Endometrium (tissue), 2 donors: ENCODE results near the gene ADORA1.

Source experiments
- FAIRE-seq: peaks from 2 replicates; lab custom pipeline; 2012; peaks lifted over from hg19 to GRCh38; lab: Jason Lieb, UNC
- donor health status: control.
- donor health status: control.

ADORA1 gene

DNA sequence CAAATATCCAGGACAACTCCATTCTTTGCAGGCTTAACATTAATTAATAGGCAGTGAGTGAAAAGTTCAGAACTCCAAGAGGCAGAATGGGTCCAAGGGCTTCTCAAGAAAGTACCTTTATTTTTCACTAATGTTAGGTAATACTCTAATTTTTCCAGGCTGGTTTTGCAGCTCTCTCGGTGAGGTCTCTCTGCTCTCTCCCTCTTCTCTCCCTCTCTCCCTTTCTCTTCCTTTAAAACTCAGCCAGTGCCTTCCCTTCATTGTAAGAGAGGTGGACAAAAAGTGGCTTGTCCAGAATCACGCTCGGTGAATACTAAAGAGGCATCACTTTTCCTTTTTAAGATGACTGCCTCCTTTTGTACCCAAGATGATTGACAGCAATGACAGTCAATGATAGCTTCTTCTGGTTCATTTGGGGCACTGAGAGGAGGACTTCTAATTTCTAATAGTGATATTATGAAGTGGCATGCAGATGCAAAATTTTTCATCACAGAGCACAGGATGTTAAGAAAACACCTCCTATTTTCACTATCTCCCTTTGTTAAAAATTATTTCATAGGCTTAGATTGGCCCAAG, 60.3 kb downstream of the ADORA1 start:
- FAIRE-seq: no peak

DNA sequence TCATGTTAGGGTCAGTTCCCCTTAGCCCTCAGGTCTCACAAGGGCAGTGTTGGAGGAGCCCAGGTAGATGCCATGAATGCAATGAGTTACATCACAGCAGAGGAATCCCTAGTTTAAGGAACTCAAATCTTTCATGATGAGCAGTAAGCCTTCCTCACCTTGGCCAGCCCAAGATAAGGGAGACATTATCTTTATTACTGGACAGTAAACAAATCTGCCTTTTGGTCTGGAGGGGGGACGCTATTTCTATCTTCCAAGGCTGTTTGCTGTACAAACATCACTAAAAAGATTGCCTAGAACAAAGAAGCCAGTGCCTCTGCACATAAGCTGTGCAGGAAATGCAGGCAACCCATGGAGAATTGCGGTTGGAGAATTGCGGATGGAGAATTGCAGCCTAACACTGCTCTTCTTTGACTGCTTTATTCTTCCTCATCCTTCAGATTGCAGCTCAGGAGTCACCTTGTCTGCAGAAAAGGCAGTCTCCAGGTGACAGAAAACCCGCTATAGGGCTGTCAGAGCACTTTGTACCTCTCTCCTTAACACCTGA, 61.2 kb downstream of the ADORA1 start:
- no peak for FAIRE-seq

DNA sequence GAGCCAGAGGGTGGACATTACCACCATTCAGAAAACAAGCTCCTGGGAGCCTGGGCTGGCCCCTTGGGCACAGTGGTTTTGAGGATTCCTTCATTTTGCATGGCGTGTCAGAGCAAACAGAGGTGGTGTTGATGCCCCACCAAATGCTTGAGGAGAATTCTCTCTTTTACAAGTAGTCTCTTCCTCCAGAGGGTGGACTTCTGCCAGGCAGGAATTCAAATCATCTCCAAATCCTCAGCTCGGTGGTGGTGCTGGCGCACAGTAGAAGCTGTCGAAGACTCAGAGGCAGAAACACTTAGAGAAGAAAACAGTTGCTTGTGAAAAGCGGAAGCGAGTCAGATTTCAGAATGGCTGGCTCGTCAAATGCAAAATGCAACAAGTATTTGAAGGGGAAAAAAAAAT, 62.4 kb downstream of the ADORA1 start:
- no peak for FAIRE-seq

DNA sequence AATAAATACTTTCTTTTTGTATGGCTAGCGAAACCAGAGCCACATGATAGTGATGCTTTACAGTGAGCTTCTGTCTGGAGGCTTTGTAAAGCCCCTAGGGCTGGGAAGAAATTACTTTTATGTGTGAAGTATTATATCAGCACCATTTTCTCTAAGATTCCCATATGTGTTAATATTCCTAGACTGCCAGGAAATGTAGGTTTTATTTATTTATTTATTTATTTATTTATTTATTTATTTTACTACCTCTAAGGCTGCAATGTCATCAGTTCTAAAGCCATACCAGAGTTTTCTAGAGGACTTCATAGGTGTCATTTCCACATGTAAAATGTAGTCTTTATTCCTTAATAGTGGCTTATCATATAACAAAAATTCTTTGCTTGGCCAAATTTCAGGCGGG, 63.4 kb downstream of the ADORA1 start:
- FAIRE-seq: no peak

DNA sequence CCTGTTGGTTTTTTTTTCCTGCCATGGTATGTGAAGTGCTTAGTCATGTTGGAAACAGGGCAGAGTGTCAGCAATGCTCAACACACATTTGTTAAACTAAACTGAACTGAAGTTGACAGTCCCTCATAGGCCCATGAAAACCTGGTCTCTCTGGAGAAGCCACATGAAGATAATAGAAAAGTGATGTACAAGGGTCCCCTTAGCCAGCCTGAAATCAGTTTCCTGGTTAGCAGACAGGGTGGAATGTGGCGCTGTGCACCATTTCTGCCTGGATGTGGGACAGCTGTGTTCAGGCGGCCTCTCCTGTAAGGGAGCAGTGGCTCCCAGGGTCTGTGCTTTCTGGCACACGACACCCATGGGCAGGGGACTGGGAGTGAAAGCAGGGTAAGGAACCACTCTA, 68.8 kb downstream of the ADORA1 start:
- no peak for FAIRE-seq

DNA sequence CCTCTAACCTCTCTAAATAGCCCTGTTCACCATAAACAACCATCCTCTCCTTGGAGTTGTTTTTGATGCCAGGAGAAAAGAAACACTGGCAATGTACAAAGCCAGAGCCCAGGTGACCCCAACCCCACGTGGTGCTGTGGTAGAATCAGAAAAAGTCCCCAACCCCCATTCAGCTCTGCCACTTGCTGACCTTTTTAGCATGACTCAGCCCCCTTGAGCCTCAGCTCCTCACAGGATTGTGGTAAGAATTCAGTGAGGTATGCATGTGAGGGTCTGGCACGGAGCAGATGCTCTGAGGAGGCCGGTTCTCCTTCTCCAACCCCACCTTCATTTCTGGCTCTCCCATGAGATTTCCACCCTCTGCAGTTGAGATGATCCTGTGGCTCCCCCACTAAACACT, 70.1 kb downstream of the ADORA1 start:
- no peak for FAIRE-seq

DNA sequence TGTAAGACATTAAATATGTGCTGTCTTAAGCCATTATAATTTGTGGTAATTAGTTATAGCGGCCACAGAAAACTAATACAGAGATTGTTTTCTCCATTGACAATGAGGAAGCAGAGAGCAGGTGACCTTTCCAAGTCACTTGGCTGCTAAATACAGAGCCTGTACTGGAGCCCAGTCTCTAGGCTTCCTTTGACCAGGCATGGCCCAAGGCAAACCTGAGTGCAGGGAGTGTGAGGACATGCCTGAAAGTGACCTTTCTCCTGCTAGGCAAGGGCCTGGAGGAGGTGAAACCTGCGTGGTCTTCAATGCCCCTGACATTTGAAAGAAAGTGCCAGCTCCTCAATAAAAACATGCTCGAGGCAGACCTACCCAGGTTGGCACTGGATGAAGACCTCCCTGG, 71.5 kb downstream of the ADORA1 start:
- no peak for FAIRE-seq

DNA sequence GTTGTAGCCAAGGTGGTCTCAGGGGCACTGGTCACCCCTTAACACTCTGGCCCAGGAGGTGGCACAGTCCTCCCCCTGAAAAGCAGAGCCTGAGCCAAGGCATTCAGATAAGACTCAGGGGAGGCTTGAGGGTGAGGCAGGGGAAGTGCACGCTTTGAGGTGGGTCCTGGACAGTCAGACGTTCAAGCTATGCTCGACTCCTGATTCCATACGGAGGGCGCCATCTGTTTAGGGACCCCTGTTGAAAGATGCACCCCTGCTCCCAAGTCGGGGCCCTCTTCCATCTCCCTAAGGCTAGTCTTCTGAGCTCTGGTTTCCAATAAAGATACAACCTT, 71.9 kb downstream of the ADORA1 start:
- FAIRE-seq: no peak

DNA sequence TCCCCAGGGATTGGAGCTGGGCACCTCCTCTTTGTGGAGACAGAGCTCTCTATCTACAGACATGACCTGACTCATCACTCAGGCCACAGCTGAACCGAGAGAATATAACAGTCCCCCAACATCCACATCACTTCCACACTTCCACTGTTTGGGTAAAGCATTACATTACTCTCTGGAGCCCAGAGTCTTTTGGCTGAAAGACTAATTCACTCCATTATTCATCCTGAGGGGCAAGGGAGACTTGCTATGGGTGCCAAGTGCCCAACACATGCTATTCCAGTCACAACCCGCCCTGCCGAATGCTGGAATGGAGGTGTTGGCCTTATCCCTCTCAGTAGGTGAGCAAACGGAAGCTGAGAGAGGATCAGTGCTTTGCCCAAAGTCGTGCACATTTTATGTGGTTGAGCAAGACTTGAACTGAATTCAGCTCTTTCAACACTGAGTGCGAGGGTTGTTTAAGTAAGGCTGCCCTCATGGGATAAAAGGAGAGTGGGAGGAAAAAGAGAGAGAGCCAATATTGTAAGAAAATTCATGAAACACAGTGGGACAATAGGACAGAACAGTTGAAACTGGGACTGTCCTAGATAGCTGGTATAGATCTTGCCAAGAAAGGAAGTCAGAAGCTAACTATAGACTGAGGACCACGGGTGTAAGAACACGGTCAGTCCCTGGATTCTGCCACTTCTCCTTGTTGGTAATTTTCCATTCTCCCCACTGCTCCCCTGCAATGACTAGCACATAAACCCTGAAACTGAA, 72.5 kb downstream of the ADORA1 start:
- no peak for FAIRE-seq

DNA sequence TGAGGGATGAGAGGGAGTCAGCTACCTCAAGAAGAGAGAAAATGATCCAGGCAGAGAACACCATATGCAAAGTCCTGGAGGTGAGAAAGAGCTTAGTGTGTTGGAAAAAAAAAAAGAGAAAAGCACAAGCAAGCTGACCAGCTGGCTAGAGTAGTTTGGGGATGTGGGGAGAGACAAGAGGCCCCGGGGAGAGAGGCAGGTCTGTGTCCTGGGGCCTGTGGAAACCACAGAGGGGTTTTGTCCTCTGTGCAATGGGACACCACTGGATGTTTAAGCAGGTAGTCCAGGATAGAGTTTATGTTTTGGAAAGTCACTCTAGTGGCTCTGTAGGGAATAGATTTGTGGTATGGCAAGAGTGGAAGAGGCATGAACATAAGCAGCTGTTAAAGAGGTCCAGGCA, 73.4 kb downstream of the ADORA1 start:
- FAIRE-seq: no peak

DNA sequence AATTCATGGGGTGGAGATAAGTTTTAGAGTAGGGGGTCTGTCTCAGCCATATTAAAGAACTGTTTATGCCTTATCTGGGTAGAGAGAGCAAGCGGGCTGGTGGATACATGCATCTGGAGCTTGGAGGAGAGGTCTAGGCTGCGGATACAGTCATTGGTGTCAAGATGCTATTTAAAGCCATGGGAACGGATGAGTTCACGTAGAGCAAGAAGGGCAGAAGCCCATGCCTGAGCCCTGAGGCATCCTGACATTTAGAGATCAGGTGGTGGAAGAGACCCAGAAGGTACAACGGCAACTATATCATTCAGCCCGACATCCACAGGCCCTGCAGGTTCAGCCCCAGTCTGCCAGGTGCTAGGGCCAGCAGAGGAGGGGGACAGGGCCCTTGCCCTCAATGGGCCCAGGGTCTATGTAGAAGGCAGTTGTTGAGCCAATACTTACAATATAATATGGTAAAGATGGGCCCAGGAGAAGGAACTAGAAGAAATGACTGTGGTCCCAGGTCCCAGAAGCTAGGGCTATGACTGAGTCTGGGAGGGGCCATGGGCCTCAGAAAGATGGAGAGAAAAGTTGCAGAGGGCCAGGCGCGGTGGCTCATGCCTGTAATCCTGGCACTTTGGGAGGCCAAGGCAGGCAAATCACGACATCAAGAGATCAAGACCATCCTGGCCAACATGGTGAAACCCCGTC, 74.1 kb downstream of the ADORA1 start:
- no peak for FAIRE-seq

DNA sequence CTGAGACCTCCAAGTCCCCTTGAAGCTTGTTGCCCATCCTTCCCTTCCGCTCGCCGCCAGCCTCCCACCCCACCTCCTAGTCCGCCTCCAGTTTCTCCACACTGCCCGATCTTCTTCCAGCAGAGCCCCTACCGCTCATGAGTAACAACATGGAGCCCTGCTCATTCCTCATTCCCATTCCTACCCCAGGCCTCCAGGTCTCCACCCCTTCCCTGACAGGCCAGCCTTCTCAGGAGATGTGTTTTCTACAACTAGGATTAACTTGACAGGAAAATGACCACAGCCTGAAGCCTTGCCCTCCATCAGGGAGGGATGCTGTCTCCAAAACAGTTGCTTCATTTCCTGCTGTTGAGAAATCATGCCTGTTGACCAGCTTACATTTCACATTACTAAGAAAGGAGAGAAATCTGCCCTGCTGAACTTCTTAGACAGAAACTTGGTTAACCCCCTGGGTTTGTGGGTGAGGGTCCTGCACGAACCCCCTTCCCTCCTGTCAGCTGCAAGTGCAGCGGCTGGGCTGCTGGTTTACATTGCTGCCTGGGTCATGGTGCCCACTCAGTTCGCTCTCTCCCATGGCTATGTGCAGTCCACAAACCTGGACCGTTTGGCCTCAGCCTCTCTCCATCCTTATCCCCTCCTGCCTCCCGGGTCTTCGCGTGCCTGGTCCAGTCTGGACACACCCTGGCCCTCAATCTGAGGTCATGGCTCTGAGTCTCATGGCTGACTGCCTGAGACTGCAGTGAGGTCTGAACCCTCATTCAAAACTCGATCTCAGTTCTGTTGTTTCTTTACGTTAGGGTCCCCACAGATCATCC, 75.1 kb downstream of the ADORA1 start:
- FAIRE-seq: no peak

DNA sequence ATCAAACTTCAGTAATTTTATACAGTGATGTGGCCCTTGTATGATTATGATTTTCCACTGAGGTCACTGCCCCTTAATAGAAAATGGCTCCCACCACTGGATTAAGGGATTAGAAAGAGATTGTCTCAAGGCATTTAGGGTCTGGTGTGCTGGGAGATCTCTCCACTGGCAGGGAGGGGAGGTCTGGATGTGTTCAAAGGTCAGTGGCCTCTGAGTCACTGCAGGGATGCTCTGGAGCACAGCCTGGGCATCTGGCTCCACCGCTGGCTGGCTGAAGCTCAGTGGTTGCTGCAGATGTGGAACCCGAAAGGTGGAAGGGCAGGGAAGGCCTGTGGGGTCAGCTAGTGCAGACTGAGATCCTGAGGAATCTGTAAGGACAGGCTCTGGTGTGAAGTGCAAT, 77.2 kb downstream of the ADORA1 start:
- FAIRE-seq: no peak

DNA sequence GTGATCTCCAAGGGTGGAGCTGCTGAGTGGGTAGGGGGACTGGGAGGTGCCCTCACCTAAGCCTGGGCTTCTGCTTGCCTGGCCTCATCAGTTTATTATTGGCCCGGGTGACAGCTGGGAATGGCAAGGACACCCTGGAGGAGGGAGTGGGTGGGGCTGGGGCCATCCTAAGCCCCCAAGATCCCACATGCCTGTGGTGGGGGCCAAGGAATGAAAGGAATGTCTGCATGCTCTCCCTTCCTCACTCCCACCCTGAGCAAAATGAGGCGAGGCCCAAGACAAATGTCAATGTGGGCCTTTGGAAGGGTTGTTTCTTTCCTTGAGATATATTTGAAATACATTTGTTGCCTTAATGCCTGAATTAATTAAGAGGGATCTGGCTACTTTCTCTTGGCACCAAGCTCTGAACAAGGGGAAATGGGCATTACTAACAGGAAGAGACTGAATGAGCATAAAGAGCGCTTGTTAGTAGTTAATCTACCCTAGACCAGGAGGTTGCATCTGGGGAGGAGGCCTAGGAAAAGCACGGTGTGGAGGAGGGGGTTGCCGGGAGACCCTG, 78.7 kb downstream of the ADORA1 start:
- no peak for FAIRE-seq

DNA sequence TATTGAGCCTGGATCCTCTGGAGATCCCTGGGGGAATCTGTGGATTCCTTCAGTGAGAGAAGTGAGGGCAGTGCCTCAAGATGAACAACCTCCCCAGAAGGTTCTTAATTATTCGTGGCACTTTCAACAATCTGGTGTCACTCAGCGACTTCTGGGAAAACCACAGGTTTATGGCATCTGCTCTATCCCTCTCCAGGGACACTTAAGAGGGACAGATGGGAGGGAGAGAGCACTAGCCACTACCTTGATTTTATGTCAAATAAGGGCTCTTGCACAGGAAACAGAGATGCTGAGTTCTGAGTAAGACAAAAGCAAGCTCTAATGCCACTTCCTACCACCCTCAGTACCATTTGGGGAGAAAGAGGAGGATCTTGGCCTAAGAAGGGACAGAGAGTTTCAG, 80.2 kb downstream of the ADORA1 start:
- FAIRE-seq: no peak

DNA sequence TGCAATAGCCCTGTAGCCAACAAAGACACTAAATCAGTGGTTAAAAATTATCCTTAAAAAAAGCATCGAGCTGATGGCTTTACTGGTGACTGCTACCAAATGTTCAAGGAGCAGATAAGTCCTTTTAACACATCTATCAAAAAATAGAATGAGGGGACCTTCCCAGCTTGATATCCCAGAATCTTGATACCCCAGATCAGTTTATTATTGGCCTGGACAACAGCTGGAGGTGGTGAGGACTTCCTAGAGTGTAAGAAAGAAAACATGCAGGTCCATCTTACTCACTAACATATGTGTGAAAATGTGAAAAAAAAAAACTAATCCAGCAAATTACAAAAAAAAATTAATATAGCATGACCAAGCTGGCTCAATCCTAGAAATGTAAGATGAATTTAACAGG, 80.7 kb downstream of the ADORA1 start:
- FAIRE-seq: no peak

DNA sequence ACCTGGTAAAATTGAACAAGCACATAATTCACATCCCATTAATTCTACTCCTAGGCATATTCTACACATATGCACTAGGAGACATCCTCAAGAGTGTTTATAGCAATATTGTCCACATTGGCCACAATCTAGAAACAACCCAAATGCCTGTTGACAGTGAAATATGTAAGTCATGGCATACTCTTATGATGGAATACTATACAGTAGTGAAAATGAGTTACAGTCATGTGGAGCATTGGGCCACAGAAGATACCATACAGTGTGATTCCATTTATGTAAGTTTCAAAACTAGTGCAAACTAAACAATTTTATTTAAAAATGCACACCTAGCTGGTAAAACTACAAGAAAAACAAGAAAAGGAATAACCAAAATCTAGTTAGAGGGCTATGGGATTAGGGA, 82.8 kb downstream of the ADORA1 start:
- FAIRE-seq: no peak

DNA sequence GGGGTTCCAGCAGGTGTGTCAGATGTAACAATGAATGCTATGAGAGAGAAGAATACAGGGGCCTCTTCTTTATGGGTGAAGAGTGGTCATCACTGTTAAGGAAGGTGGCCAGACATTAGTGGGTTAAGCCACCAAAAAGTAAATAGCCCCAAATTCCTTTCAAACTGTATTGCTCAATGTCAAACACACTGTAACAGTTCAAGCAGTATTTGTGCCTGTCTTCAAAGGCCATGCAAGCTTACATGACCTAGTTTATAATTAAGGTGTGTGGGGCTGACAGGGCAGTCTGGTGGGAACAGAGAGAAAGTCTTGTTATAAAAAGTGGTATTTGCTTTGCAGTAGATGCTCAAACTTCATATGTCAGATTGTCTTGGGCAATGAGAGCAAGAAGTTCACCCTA, 83.5 kb downstream of the ADORA1 start:
- no peak for FAIRE-seq

DNA sequence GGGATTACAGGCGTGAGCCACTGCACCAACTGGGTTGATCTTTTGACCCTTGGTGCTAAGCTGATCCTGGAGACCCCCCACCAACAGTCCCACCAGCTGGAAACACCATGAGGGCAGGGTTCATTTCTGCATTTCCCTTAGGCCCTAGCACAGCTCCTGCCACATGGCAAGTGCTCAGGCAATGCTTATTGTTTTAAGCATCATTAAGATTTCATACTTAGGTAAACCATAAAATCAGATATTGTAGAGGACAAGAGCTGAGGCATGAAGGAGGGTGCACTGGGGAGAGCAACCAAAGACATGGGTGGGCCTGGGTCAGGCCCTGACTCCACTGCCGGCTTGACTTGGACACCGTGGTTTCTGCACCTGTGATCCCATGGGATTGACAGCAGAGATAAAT, 84.3 kb downstream of the ADORA1 start:
- no peak for FAIRE-seq

DNA sequence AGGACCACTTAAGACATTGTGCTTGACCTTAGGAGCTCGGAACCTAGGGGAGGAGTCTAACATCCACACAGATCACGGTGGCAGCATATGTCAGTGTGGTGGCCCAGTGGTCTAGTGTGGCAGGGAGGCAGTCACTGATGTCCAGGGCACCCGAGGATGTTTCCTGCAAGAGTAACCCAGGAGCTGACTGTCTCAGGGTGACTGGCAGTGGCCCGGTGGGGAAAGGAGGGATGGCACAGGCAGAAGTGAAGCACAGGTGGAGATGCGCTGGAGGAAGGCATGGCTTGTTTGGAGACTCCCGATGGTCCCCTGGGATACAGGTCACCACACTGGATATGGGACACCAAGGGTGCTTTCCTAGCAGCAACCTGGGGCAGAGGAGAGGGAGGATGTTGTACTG, 85.6 kb downstream of the ADORA1 start:
- no peak for FAIRE-seq

DNA sequence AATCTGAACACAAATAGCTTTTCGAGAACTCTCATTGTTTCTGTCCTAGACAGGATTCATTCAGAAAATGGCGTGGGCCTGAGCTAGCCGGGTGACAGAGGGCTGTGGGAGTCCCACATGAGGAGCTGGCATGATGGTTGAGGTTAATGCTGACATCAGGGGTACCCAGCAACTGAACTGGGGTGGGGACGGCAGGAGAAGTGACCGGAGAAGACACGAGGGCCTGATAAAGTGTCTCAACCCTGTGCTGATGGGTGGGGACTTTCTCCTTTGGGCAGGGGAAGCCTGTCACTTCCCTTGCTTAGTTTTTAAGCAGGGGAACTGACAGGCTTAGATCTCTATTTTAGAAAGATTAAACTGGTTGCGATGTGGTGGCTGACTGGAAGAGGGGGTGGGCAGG, 87.3 kb downstream of the ADORA1 start:
- no peak for FAIRE-seq

DNA sequence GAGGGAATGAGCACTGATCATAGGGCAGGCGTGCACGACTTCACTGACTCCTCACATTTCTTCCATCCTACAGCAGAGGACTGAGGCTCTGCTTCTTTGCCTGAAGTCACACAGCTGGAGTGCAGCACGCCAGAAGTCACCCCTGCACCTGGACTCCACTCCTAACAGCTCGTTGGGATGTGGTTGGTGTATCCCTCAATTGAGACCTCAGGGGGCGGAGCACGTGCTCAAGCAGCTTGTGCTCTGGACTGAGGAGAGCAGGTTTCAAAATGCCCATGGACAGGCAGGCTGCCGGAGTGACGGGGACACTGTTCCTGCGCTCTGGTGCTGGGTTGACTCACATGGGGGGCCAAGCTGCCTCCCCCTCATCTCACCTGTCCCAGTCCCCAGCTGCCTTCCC, 88.0 kb downstream of the ADORA1 start:
- no peak for FAIRE-seq
